OCI-LY7 (cell line): Measurements from ENCODE around the gene NR1I2.

ENCODE experiments used
- EZH2phosphoT487 ChIP-seq: fragments of 200-600 bp; sonication (generic); IDR thresholded peaks from 2 replicates; pipeline ENCODE4 v1.6.1; 2018; ENCODE audit warnings: low read depth, borderline replicate concordance, mild to moderate bottlenecking, mixed run types, antibody characterized with exemption, low read length, moderate library complexity, mixed read lengths
- TF ChIP-seq, protein P1 (sequence below): fragments of 200-600 bp; sonication (generic); conservative IDR thresholded peaks from 2 replicates; pipeline ENCODE4 v1.5.1; 2014; ENCODE audit warnings: mild to moderate bottlenecking, antibody characterized with exemption, low read length, moderate library complexity, mixed read lengths

DNA sequence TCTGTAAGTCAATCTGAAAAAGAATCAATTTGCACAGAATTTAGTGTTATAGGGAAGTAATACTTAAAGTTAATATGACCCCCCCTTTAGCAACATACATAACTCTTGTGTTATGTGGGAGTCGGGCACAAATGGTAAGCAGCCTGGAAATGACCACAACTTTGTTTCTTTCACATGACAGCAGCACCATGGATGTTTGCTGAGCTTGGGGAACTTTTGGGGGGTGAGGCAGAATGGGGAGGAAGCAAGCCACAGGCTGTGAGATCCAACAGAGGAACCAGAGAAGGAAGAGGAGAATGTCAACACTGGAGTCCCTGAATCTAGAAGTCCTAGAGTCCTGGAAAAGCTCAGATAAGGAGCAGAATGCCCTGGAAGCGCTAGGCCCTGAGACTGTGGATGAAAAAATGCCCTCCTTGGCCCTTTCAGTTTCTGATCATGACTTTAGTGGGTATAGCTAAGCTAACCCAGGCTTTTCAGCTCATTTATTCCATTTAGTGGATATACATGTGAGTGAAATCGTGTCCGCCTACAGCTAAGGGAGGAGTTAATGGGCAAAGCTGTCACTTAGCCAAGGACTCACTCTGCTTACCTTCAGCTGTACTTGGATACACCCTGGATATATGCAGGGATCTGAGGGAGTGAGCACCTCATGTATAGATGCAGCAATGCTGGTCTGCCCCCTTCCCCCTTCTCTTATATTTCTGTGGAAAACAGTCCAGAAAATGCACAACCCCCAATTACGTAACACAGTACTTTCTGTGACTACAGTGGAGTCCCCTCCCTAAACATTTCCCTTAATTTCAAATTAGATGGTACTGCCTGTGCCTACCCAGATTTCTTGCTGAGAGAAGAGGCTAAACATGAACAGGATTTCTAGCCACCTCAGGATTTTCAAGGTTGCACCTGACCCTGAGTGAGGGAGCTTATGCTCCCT, 40.0 kb upstream of the NR1I2 start:
- TF ChIP-seq, protein P1, sequence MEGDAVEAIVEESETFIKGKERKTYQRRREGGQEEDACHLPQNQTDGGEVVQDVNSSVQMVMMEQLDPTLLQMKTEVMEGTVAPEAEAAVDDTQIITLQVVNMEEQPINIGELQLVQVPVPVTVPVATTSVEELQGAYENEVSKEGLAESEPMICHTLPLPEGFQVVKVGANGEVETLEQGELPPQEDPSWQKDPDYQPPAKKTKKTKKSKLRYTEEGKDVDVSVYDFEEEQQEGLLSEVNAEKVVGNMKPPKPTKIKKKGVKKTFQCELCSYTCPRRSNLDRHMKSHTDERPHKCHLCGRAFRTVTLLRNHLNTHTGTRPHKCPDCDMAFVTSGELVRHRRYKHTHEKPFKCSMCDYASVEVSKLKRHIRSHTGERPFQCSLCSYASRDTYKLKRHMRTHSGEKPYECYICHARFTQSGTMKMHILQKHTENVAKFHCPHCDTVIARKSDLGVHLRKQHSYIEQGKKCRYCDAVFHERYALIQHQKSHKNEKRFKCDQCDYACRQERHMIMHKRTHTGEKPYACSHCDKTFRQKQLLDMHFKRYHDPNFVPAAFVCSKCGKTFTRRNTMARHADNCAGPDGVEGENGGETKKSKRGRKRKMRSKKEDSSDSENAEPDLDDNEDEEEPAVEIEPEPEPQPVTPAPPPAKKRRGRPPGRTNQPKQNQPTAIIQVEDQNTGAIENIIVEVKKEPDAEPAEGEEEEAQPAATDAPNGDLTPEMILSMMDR: no peak
- TF ChIP-seq EZH2phosphoT487: no peak
